Testis (tissue), 2 donors: ENCODE measurements around the gene ZC3H4.

Experiments used
- POLR2A ChIP-seq: fragments of 450-650 bp; IDR thresholded peaks from one replicate; pipeline ENCODE4 v1.6.1; 2017; ENCODE audit warnings: antibody characterized with exemption, mild to moderate bottlenecking, moderate library complexity
- TF ChIP-seq, protein P1 (sequence below), 3 experiments: fragments of 450-650 bp in 2 of 3; fragments of 200-600 bp in 1 of 3; sonication (generic) in 1 of 3; IDR thresholded peaks; one replicate each; pipeline ENCODE4 v1.5.1; 2016 to 2019; ENCODE audit warnings: antibody characterized with exemption in 3 of 3, mild to moderate bottlenecking in 2 of 3, moderate library complexity in 1 of 3

DNA sequence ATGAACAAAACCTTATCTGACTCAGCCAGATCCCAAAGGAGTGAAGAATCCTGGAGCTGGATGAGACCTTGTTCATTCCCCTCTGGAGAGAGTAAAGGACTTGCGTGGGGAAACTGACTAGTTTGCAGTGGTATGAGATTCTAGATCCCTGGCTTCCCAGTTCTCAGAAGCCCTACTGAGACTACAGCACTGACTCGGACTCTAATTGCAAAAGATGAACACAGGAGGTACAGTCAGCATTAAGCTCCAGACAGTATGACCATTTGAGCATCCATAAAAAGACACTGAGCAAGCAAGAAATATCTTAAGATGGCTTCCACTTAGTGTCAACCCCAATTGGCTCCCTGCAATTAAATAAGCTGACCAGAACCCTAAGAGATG, 6.8 kb downstream of the ZC3H4 start:
- TF ChIP-seq, protein P1, sequence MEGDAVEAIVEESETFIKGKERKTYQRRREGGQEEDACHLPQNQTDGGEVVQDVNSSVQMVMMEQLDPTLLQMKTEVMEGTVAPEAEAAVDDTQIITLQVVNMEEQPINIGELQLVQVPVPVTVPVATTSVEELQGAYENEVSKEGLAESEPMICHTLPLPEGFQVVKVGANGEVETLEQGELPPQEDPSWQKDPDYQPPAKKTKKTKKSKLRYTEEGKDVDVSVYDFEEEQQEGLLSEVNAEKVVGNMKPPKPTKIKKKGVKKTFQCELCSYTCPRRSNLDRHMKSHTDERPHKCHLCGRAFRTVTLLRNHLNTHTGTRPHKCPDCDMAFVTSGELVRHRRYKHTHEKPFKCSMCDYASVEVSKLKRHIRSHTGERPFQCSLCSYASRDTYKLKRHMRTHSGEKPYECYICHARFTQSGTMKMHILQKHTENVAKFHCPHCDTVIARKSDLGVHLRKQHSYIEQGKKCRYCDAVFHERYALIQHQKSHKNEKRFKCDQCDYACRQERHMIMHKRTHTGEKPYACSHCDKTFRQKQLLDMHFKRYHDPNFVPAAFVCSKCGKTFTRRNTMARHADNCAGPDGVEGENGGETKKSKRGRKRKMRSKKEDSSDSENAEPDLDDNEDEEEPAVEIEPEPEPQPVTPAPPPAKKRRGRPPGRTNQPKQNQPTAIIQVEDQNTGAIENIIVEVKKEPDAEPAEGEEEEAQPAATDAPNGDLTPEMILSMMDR (IDR thresholded peaks at IDR 0.05): no peak
- no peak for TF ChIP-seq POLR2A
